HepG2 (cell line): ENCODE data around the gene PHLPP2. TPM values are rescaled to one million over a fixed set of nuclear protein-coding genes. Genes with fewer than 3 reads are reported as not detected.

Experiments
- ATF7-NPFF ChIP-seq: sonication (generic); formaldehyde crosslinking; IDR thresholded peaks from 2 replicates; pipeline ENCODE4 v1.8.1; 2023; ENCODE audit warnings: mild to moderate bottlenecking, low read depth, missing genetic modification reagents, moderate library complexity
- CC2D1A ChIP-seq: sonication (generic); formaldehyde crosslinking; IDR thresholded peaks from 2 replicates; pipeline ENCODE4 v1.8.1; 2023; ENCODE audit warnings: mild to moderate bottlenecking, missing genetic modification reagents
- GATA4 ChIP-seq: sonication (generic); IDR thresholded peaks from 2 replicates; pipeline ENCODE4 v1.6.1; 2016; ENCODE audit warnings: antibody characterized with exemption, low read depth, borderline replicate concordance
- GATAD2A ChIP-seq: IDR thresholded peaks from 2 replicates; pipeline ENCODE4 v1.6.1; 2016
- HIVEP1 ChIP-seq: sonication (generic); formaldehyde crosslinking; IDR thresholded peaks from 2 replicates; pipeline ENCODE4 v1.4.0; 2020; ENCODE audit warnings: mild to moderate bottlenecking, missing genetic modification reagents
- MEIS1 ChIP-seq: sonication (generic); formaldehyde crosslinking; IDR thresholded peaks from 2 replicates; pipeline ENCODE4 v1.9.0; 2021; ENCODE audit warnings: mild to moderate bottlenecking, missing genetic modification reagents, moderate library complexity, borderline replicate concordance
- MTA1 ChIP-seq: sonication (generic); formaldehyde crosslinking; IDR thresholded peaks from 2 replicates; pipeline ENCODE4 v1.4.0; 2020; ENCODE audit warnings: missing genetic modification reagents, mild to moderate bottlenecking, borderline replicate concordance
- NKX3-1 ChIP-seq: sonication (generic); formaldehyde crosslinking; IDR thresholded peaks from 2 replicates; pipeline ENCODE4 v1.5.0; 2020; ENCODE audit warnings: missing genetic modification reagents
- TCF7L2 ChIP-seq: IDR thresholded peaks from 2 replicates; pipeline ENCODE4 v1.6.1; 2011; ENCODE audit warnings: mild to moderate bottlenecking, low read depth, low read length, moderate library complexity
- ZBTB20 ChIP-seq: sonication (generic); formaldehyde crosslinking; IDR thresholded peaks from 2 replicates; pipeline ENCODE4 v1.8.1; 2023; ENCODE audit warnings: missing genetic modification reagents, low read depth, mild to moderate bottlenecking, borderline replicate concordance
- ZNF225 ChIP-seq: sonication (generic); formaldehyde crosslinking; IDR thresholded peaks from 2 replicates; pipeline ENCODE4 v1.4.0; 2020; ENCODE audit warnings: mild to moderate bottlenecking, missing genetic modification reagents
- ZNF431 ChIP-seq: sonication (generic); formaldehyde crosslinking; IDR thresholded peaks from 2 replicates; pipeline ENCODE4 v1.9.0; 2022; ENCODE audit warnings: missing genetic modification reagents, low read depth, mild to moderate bottlenecking, borderline replicate concordance
- polyA plus RNA-seq, 8 experiments: library from polyadenylated mRNA; depleted of rRNA in 3 of 8; stranded (reverse) in 7 of 8; unstranded in 1 of 8; fragments of >200 nt; fragmentation: Illumina TruSeq in 4 of 8; extraction: Trizol in 4 of 8; gene quantifications; 2 replicates each; pipeline versions ENCODE4 v1.2.1 to v1.2.3, GENCODE V29; 2011 to 2016; ENCODE audit warnings: low read depth in 4 of 8, missing spikeins in 1 of 8, mixed read lengths in 1 of 8; ENCODE audit not compliant: insufficient read depth in 1 of 8
- total RNA-seq, 5 experiments: library from RNA; depleted of rRNA; stranded (reverse); fragments of >200 nt; fragmentation: Illumina TruSeq; extraction: Trizol; gene quantifications; 2 replicates each; pipeline ENCODE4 v1.2.3, GENCODE V29; 2016; ENCODE audit warnings: low read depth in 1 of 5
- TF ChIP-seq, protein P1 (sequence below): sonication (generic); formaldehyde crosslinking; IDR thresholded peaks from 2 replicates; pipeline ENCODE4 v1.4.0; 2020; ENCODE audit warnings: missing genetic modification reagents
- TF ChIP-seq, protein P2 (sequence below): sonication (generic); formaldehyde crosslinking; IDR thresholded peaks from 2 replicates; pipeline ENCODE4 v1.8.0; 2022; ENCODE audit warnings: mild to moderate bottlenecking, missing genetic modification reagents, borderline replicate concordance
- TF ChIP-seq, protein P3 (sequence below): sonication (generic); formaldehyde crosslinking; IDR thresholded peaks from 2 replicates; pipeline ENCODE4 v1.4.0; 2020; ENCODE audit warnings: missing genetic modification reagents, mild to moderate bottlenecking, borderline replicate concordance
- TF ChIP-seq, protein P4 (sequence below): sonication (generic); formaldehyde crosslinking; IDR thresholded peaks from 2 replicates; pipeline ENCODE4 v1.4.0; 2020; ENCODE audit warnings: missing genetic modification reagents, low read depth, mild to moderate bottlenecking, borderline replicate concordance
- TF ChIP-seq, protein P5 (sequence below): sonication (generic); formaldehyde crosslinking; IDR thresholded peaks from 2 replicates; pipeline ENCODE4 v1.8.1; 2023; ENCODE audit warnings: mild to moderate bottlenecking, missing genetic modification reagents
- TF ChIP-seq, protein P6 (sequence below): sonication (generic); formaldehyde crosslinking; IDR thresholded peaks from 2 replicates; pipeline ENCODE4 v1.5.0; 2020; ENCODE audit warnings: missing genetic modification reagents, mild to moderate bottlenecking, borderline replicate concordance

Gene PHLPP2
- total and polyA plus RNA-seq, 2 of the 13 experiments (the other 11 are each of a cell fraction or from before 2014, with no cell fraction given), result 8.9 TPM

DNA sequence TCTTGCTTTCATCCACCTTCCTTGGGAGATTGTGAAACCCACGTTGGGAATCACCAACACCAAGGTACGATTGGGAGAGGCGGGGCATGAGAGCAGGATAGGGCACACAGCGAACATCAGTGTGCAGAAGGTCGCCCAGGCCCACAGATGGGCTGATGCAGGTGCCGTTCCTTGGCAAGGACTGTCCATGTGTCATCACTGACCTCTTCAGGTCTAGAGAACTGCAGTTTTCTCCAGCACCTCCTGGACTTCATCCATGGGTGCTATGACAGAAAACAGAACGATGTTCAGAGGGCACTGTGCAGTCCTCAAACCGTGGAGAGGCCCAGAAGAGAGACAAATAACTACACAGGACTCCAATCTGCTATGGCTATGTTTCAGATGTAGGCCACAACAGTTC lies 123.7 kb downstream of the PHLPP2 start (continued):
- TF ChIP-seq GATA4 (no peak), ZNF225 (no peak), ATF7-NPFF (no peak), TCF7L2 (no peak), ZNF431 (no peak), MEIS1 (CRISPR knock-in tag) (0 out of 2 replicates have a peak, but pooled peaks have one; percentile 56), ZBTB20 (CRISPR knock-in tag) (0 out of 2 replicates have a peak, but pooled peaks have one; percentile 59), MTA1 (CRISPR knock-in tag) (no peak), NKX3-1 (no peak), HIVEP1 (CRISPR knock-in tag) (0 out of 2 replicates have a peak, but pooled peaks have one; percentile 60), CC2D1A (CRISPR knock-in tag) (no peak), GATAD2A (CRISPR knock-in tag) (peak; percentile 52; the same call in 1 of the 2 replicates)
- TF ChIP-seq, protein P1, sequence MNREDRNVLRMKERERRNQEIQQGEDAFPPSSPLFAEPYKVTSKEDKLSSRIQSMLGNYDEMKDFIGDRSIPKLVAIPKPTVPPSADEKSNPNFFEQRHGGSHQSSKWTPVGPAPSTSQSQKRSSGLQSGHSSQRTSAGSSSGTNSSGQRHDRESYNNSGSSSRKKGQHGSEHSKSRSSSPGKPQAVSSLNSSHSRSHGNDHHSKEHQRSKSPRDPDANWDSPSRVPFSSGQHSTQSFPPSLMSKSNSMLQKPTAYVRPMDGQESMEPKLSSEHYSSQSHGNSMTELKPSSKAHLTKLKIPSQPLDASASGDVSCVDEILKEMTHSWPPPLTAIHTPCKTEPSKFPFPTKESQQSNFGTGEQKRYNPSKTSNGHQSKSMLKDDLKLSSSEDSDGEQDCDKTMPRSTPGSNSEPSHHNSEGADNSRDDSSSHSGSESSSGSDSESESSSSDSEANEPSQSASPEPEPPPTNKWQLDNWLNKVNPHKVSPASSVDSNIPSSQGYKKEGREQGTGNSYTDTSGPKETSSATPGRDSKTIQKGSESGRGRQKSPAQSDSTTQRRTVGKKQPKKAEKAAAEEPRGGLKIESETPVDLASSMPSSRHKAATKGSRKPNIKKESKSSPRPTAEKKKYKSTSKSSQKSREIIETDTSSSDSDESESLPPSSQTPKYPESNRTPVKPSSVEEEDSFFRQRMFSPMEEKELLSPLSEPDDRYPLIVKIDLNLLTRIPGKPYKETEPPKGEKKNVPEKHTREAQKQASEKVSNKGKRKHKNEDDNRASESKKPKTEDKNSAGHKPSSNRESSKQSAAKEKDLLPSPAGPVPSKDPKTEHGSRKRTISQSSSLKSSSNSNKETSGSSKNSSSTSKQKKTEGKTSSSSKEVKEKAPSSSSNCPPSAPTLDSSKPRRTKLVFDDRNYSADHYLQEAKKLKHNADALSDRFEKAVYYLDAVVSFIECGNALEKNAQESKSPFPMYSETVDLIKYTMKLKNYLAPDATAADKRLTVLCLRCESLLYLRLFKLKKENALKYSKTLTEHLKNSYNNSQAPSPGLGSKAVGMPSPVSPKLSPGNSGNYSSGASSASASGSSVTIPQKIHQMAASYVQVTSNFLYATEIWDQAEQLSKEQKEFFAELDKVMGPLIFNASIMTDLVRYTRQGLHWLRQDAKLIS (CRISPR knock-in tag), result no peak
- TF ChIP-seq, protein P2, sequence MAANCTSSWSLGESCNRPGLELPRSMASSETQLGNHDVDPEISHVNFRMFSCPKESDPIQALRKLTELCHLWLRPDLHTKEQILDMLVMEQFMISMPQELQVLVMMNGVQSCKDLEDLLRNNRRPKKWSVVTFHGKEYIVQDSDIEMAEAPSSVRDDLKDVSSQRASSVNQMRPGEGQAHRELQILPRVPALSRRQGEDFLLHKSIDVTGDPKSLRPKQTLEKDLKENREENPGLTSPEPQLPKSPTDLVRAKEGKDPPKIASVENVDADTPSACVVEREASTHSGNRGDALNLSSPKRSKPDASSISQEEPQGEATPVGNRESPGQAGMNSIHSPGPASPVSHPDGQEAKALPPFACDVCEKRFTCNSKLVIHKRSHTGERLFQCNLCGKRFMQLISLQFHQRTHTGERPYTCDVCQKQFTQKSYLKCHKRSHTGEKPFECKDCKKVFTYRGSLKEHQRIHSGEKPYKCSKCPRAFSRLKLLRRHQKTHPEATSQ, result no peak
- TF ChIP-seq, protein P3, sequence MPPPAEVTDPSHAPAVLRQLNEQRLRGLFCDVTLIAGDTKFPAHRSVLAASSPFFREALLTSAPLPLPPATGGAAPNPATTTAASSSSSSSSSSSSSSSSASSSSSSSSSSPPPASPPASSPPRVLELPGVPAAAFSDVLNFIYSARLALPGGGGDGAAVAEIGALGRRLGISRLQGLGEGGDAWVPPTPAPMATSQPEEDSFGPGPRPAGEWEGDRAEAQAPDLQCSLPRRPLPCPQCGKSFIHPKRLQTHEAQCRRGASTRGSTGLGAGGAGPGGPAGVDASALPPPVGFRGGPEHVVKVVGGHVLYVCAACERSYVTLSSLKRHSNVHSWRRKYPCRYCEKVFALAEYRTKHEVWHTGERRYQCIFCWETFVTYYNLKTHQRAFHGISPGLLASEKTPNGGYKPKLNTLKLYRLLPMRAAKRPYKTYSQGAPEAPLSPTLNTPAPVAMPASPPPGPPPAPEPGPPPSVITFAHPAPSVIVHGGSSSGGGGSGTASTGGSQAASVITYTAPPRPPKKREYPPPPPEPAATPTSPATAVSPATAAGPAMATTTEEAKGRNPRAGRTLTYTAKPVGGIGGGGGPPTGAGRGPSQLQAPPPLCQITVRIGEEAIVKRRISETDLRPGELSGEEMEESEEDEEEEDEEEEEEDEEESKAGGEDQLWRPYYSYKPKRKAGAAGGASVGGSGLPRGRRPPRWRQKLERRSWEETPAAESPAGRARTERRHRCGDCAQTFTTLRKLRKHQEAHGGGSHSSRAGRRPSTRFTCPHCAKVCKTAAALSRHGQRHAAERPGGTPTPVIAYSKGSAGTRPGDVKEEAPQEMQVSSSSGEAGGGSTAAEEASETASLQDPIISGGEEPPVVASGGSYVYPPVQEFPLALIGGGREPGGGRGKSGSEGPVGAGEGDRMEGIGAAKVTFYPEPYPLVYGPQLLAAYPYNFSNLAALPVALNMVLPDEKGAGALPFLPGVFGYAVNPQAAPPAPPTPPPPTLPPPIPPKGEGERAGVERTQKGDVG, result peak; percentile 71; the same call in 1 of the 2 replicates
- TF ChIP-seq, protein P4, sequence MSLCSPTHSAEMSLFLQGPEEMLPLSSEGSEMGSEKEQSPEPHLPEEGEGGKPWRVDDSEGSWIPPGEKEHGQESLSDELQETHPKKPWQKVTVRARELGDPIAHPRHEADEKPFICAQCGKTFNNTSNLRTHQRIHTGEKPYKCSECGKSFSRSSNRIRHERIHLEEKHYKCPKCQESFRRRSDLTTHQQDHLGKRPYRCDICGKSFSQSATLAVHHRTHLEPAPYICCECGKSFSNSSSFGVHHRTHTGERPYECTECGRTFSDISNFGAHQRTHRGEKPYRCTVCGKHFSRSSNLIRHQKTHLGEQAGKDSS (CRISPR knock-in tag), result no peak
- TF ChIP-seq, protein P5, sequence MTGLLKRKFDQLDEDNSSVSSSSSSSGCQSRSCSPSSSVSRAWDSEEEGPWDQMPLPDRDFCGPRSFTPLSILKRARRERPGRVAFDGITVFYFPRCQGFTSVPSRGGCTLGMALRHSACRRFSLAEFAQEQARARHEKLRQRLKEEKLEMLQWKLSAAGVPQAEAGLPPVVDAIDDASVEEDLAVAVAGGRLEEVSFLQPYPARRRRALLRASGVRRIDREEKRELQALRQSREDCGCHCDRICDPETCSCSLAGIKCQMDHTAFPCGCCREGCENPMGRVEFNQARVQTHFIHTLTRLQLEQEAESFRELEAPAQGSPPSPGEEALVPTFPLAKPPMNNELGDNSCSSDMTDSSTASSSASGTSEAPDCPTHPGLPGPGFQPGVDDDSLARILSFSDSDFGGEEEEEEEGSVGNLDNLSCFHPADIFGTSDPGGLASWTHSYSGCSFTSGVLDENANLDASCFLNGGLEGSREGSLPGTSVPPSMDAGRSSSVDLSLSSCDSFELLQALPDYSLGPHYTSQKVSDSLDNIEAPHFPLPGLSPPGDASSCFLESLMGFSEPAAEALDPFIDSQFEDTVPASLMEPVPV, result no peak
- TF ChIP-seq, protein P6, sequence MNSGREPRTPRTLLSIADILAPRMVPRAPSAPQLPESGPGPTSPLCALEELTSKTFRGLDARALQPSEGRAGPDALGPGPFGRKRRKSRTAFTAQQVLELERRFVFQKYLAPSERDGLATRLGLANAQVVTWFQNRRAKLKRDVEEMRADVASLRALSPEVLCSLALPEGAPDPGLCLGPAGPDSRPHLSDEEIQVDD (CRISPR knock-in tag), result no peak
